Astrocyte (in vitro differentiated cells and primary cell): ENCODE results near the gene KCNH6. TPM values are rescaled to one million over a fixed set of nuclear protein-coding genes. Genes with fewer than 3 reads are reported as not detected.

Experiments
- DNase-seq: peaks from one replicate; pipeline ENCODE4 v3.0.0-alpha.2; 2010; ENCODE audit warnings: low read depth
- FAIRE-seq: peaks from 2 replicates; lab custom pipeline; 2011; peaks lifted over from hg19 to GRCh38; lab: Jason Lieb, UNC
- H2AFZ ChIP-seq: 2 replicates; pipeline ENCODE4 v1.6.0; 2012; ENCODE audit warnings: low read depth, low read length, inconsistent platforms
- H3K27ac ChIP-seq: 2 replicates; pipeline ENCODE4 v1.5.1; 2011; ENCODE audit warnings: low read depth, low read length, inconsistent platforms
- H3K27me3 ChIP-seq: 2 replicates; pipeline ENCODE4 v1.6.0; 2011; ENCODE audit warnings: low read length, inconsistent platforms; ENCODE audit not compliant: insufficient read depth
- H3K36me3 ChIP-seq: 2 replicates; pipeline ENCODE4 v1.5.1; 2011; ENCODE audit warnings: low read length, inconsistent platforms; ENCODE audit not compliant: insufficient read depth
- H3K4me1 ChIP-seq: 2 replicates; pipeline ENCODE4 v1.5.1; 2011; ENCODE audit warnings: low read length, inconsistent platforms; ENCODE audit not compliant: insufficient read depth
- H3K4me2 ChIP-seq: 2 replicates; pipeline ENCODE4 v1.6.0; 2012; ENCODE audit warnings: low read length, inconsistent platforms
- H3K4me3 ChIP-seq: 2 replicates; pipeline ENCODE4 v1.5.1; 2011; ENCODE audit warnings: low read depth, mild to moderate bottlenecking, low read length, inconsistent platforms; ENCODE audit not compliant: insufficient read depth
- H3K79me2 ChIP-seq: 2 replicates; pipeline ENCODE4 v1.6.0; 2012; ENCODE audit warnings: mild to moderate bottlenecking, low read length, inconsistent platforms; ENCODE audit not compliant: insufficient read depth
- H3K9ac ChIP-seq: 2 replicates; pipeline ENCODE4 v1.6.0; 2012; ENCODE audit warnings: mild to moderate bottlenecking, low read length, inconsistent platforms
- H3K9me3 ChIP-seq: 2 replicates; pipeline ENCODE4 v1.5.1; 2012; ENCODE audit warnings: low read depth, mild to moderate bottlenecking, low read length, inconsistent platforms; ENCODE audit not compliant: insufficient read depth
- H4K20me1 ChIP-seq: 2 replicates; pipeline ENCODE4 v1.6.0; 2012; ENCODE audit warnings: low read length, inconsistent platforms; ENCODE audit not compliant: insufficient read depth
- H3K27ac Mint-ChIP-seq: one replicate; pipeline ENCODE4 v1.8.0; 2021; ENCODE audit warnings: mild to moderate bottlenecking, mixed read lengths; ENCODE audit not compliant: unreplicated experiment
- H3K27me3 Mint-ChIP-seq: one replicate; pipeline ENCODE4 v1.8.0; 2021; ENCODE audit warnings: low read depth, mixed read lengths; ENCODE audit not compliant: unreplicated experiment
- H3K36me3 Mint-ChIP-seq: one replicate; pipeline ENCODE4 v1.8.0; 2021; ENCODE audit warnings: low read depth, mixed read lengths; ENCODE audit not compliant: unreplicated experiment
- H3K4me1 Mint-ChIP-seq: one replicate; pipeline ENCODE4 v1.8.0; 2021; ENCODE audit warnings: low read depth, mixed read lengths; ENCODE audit not compliant: unreplicated experiment
- H3K4me3 Mint-ChIP-seq: one replicate; pipeline ENCODE4 v1.8.0; 2021; ENCODE audit warnings: mild to moderate bottlenecking, moderate library complexity, mixed read lengths; ENCODE audit not compliant: unreplicated experiment
- H3K9me3 Mint-ChIP-seq: one replicate; pipeline ENCODE4 v1.8.0; 2021; ENCODE audit warnings: mild to moderate bottlenecking, mixed read lengths; ENCODE audit not compliant: unreplicated experiment
- CTCF ChIP-seq: IDR thresholded peaks from 2 replicates; pipeline ENCODE4 v1.5.1; 2011; ENCODE audit warnings: low read depth, mild to moderate bottlenecking, inconsistent platforms, low read length, moderate library complexity; ENCODE audit not compliant: insufficient read depth
- EZH2 ChIP-seq: IDR thresholded peaks from 2 replicates; pipeline ENCODE4 v1.6.1; 2012; ENCODE audit warnings: mild to moderate bottlenecking, low read length, inconsistent platforms; ENCODE audit not compliant: insufficient read depth
- total RNA-seq: library from RNA; stranded (reverse); gene quantifications from 2 replicates; pipeline ENCODE4 v1.2.1, GENCODE V29; 2021

Gene KCNH6
- total RNA-seq, 1 donor from 2014 or later = not detected

- no peaks in the 10 kb centered on the region for H3K36me3 ChIP-seq
- no peak overlapping the region for H2AFZ ChIP-seq
- H3K27ac Mint-ChIP-seq = no peak overlapping the region
- peaks cover 10% of the 10 kb centered on the region for H3K27me3 ChIP-seq
- no peaks in the 10 kb centered on the region for H3K79me2 ChIP-seq
- H3K4me3 Mint-ChIP-seq = no peak overlapping the region
- H3K4me1 Mint-ChIP-seq = no peaks in the 10 kb centered on the region
- no peaks in the 10 kb centered on the region for H3K4me1 ChIP-seq
- no peak overlapping the region for H3K27ac ChIP-seq
- H3K9me3 Mint-ChIP-seq = no peaks in the 10 kb centered on the region
- H3K9ac ChIP-seq = no peak overlapping the region
- no peaks in the 10 kb centered on the region for H4K20me1 ChIP-seq
- FAIRE-seq (no peak), DNase-seq (no peak)
- TF ChIP-seq CTCF (no peak), EZH2 (no peak)
- peaks cover 63% of the 10 kb centered on the region for H3K27me3 Mint-ChIP-seq
- no peak overlapping the region for H3K4me2 ChIP-seq
- peaks cover 4% of the 10 kb centered on the region for H3K36me3 Mint-ChIP-seq
- no peak overlapping the region for H3K4me3 ChIP-seq
- H3K9me3 ChIP-seq = no peaks in the 10 kb centered on the region
These were observed 36.7 kb upstream of the KCNH6 start for GRCh38 chr17:63486317-63487013.

DNA sequence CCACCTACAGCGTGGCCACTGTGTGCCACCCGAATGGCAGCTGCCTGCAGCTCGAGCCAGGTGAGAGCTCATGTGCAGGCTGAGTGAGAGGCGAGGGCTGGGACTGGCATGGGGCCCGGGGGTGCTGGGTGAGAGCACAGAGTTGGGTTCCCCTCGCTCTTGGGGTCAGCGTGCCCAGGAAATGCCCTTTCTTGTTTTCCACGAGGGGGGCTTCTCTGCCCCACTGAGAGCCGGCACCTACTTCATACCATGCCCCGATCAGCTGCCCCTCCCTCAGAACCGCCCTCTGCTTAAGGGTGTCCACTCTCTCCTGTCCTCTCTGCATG, 36.2 kb upstream of the KCNH6 start:
- Histone ChIP-seq H2AFZ (no peak overlapping the region), H3K36me3 (no peaks in the 10 kb centered on the region), H3K4me3 (no peak overlapping the region), H3K9me3 (no peaks in the 10 kb centered on the region), H3K4me2 (no peak overlapping the region), H3K27me3 (peaks cover 14% of the 10 kb centered on the region), H3K4me1 (no peaks in the 10 kb centered on the region), H3K9ac (no peak overlapping the region), H4K20me1 (no peaks in the 10 kb centered on the region), H3K79me2 (no peaks in the 10 kb centered on the region), H3K27ac (no peak overlapping the region)
- no peak overlapping the region for H3K4me3 Mint-ChIP-seq
- H3K27ac Mint-ChIP-seq = no peak overlapping the region
- FAIRE-seq (no peak), DNase-seq (no peak)
- no peak for TF ChIP-seq EZH2
- no peak for TF ChIP-seq CTCF
- H3K9me3 Mint-ChIP-seq = no peaks in the 10 kb centered on the region
- peaks cover 4% of the 10 kb centered on the region for H3K36me3 Mint-ChIP-seq
- no peaks in the 10 kb centered on the region for H3K4me1 Mint-ChIP-seq
- H3K27me3 Mint-ChIP-seq = peaks cover 66% of the 10 kb centered on the region

GRCh38 chr17:63488851-63489250, 34.3 kb upstream of the KCNH6 start:
- Mint-ChIP-seq H3K36me3 (peaks cover 6% of the 10 kb centered on the region), H3K27ac (no peak overlapping the region), H3K27me3 (peaks cover 60% of the 10 kb centered on the region), H3K4me1 (no peaks in the 10 kb centered on the region), H3K4me3 (no peak overlapping the region), H3K9me3 (no peaks in the 10 kb centered on the region)
- no peak overlapping the region for H3K4me3 ChIP-seq
- DNase-seq = no peak
- H3K4me1 ChIP-seq = no peaks in the 10 kb centered on the region
- H3K27me3 ChIP-seq = peaks cover 14% of the 10 kb centered on the region
- H3K9me3 ChIP-seq = no peaks in the 10 kb centered on the region
- FAIRE-seq = no peak
- no peaks in the 10 kb centered on the region for H4K20me1 ChIP-seq
- H3K27ac ChIP-seq = no peak overlapping the region
- no peaks in the 10 kb centered on the region for H3K79me2 ChIP-seq
- no peak overlapping the region for H2AFZ ChIP-seq
- H3K9ac ChIP-seq = no peak overlapping the region
- H3K4me2 ChIP-seq = no peak overlapping the region
- TF ChIP-seq EZH2 (no peak), CTCF (no peak)
- no peaks in the 10 kb centered on the region for H3K36me3 ChIP-seq
